Fibroblast of peridontal ligament (primary cell): ENCODE measurements around the gene AARS1.
"Not testable (repeated sequence)": the region's sequence is repeated elsewhere in the genome, so short reads cannot be mapped to it uniquely, and the experiment has no call there.

Experiments used
- DNase-seq: peaks from one replicate; pipeline ENCODE4 v3.0.0-alpha.2; 2010; ENCODE audit errors: extremely low read depth

AARS1 gene

GRCh38 chr16:70289229-70290094 lies at the start of gene AARS1:
TSS of gene AARS1 (minus strand) at chr16:70289506. CDS start at chr16:70282763, 6,743 bp downstream.
- DNase-seq, result peak; percentile 100

- no peak for DNase-seq
These were observed 48.5 kb upstream of the AARS1 start for GRCh38 chr16:70337814-70338213.

GRCh38 chr16:70332728-70333127 lies 43.4 kb upstream of the AARS1 start:
- DNase-seq, result not testable (repeated sequence)

GRCh38 chr16:70331588-70332358 lies 42.5 kb upstream of the AARS1 start:
- peak; percentile 19 for DNase-seq

GRCh38 chr16:70331091-70331490 lies 41.8 kb upstream of the AARS1 start:
- no peak for DNase-seq

GRCh38 chr16:70324998-70325747 lies 35.9 kb upstream of the AARS1 start:
- no peak for DNase-seq

DNA sequence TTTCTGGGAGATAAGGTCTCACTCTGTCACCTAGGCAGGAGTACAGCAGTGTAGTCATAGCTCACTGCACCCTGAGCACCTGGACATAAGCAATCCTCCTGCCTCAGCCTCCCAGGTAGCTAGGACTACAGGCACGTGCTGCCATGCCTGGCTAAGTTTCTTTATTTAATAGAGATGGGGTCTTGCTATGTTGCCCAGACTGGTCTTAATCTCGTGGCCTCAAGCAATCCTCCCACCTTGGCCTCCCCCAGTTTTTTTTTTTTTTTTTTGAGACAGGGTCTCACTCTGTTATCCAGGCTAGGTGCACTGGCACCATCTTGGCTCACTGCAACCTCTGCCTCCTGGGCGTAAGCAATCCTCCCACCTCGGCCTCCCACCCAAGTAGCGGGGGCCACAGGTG lies 30.8 kb upstream of the AARS1 start:
- no peak for DNase-seq

- DNase-seq, result not testable (repeated sequence)
These were observed 18.4 kb upstream of the AARS1 start for GRCh38 chr16:70307726-70308125.

- DNase-seq, result no peak
These were observed 17.6 kb upstream of the AARS1 start for GRCh38 chr16:70306880-70307279.

DNA sequence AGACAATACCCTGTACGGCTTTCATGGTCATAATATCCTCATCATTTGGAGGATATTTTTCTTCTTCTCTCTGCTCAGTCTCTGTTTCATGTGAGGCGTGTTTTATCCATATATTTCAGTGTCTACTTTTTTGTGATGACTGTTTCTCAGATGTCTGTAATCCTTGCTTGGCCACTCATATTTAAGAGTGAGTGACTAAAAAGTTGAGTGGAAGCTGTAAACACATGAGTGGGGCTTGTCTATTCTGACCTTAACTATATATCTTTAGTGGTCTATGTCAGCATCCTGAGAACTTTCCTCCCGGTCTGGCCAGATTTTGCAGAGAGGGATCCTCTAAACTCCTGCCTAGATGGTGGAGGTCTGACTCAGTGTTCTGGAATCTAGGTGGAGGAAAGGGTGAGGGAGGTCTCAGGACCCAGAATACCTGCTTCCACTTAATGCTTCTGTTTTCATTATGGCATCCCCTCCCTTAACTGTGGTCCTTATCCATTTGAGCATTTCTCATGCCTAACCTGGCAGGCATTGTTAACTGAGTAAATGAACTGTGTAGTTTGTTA lies 15.7 kb upstream of the AARS1 start:
- no peak for DNase-seq

DNA sequence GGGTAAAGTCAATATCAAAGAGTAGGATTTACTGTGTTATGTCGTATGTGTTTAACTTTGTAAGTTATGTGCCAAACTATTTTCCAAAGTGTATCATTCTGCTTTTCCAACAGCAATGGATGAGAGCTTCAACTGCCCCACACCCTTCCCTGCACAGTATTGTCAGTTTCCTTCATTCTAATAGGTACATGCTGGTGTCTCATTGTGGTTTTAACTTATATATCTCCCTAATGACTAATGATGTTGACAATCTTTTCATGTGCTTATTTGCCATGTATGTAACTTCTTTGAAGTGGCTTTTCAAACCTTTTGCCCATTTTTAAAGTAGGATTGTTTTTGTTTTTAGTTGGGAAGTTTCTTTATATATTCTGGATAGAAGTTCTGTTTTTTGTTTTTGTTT lies 13.4 kb upstream of the AARS1 start:
- DNase-seq, result no peak

DNA sequence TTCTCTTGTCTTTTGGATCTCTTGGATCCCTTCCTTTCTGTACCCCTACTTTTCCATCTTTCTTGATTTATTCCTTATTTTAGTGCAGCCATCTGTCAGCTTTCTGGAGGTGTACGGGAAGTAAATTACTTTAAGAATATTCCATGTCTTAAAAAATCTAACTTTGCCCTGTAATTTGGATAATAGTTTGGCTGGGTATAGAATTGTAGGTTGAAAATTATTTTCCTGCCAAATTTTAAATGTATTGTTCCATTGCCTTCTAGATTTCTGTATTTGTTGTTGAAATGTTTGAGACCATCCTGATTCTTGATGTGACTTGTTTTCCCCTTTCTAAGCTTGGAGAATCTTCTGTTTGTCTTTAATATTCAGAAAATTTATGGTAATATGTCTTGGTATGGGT lies 11.8 kb upstream of the AARS1 start:
- DNase-seq, result no peak

GRCh38 chr16:70298988-70299938 lies 10.0 kb upstream of the AARS1 start, which contains the start of gene DDX19B:
TSS of gene DDX19B (plus strand) at chr16:70299186. CDS start at chr16:70299298, 112 bp downstream.
- DNase-seq, result peak; percentile 69

DNA sequence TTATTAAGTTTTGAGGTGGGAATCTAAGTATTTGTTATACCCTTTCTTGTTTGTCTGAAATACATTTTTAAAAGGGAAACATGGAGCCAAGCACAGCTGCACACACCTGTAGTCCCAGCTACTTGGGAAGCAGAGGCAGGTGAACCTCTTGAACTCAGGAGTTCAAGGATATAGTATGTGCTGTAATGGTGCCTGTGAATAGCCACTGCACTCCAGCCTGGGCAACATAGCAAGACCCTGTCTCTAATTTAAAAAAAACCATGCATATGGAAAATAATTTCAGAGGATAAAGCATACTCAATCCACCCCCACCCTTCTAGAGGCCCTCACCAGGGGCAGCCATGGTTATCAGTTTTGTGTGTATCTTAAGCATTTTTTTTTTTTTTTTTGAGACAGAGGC lies 6.3 kb upstream of the AARS1 start:
- DNase-seq, result no peak

GRCh38 chr16:70294385-70295025 lies 5.2 kb upstream of the AARS1 start:
- no peak for DNase-seq

DNA sequence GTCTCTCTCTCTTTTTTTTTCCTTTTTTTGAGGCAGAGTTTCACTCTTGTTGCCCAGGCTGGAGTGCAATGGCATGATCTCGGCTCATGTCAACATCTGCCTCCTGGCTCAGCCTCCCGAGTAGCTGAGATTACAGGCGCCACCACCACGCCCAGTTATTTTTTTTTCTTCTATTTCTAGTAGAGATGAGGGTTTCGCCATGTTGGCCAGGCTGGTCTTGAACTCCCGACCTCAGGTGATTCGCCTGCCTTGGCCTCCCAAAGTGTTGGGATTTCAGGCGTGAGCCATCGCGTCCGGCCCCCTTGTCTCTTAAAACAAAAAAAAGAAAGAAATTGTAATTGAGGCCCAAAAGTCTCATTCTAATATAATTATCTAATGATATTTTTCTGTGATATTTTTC lies 2.8 kb upstream of the AARS1 start:
- DNase-seq, result not testable (repeated sequence)

DNA sequence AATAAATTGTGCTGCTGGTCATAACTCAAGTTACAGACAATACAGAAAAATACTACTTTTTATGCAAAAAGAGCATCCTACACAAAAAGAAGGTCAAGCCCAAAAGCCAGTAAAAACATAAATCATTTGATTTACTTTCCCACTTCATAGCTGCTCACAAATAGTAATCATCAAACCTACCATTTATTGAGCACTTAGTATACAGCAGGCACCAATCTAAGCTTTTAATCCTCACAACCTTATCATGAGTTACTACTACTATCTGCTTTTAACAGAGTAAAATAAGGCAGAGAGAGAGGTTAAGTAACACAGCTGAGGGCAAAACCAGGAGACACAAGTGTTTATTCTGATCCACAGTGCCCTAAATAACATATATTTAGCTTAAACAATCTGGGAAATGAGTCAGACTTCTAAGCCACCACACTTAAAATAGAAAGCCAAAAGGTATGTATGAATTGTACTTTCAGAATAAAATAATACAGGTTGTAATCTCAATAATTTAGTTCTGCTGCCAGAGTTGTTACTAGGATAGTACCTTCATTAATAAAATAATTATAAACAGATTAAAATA lies 1.7 kb upstream of the AARS1 start:
- peak; percentile 14 for DNase-seq

- DNase-seq, result not testable (repeated sequence)
These were observed 1.9 kb downstream of the AARS1 start for GRCh38 chr16:70287304-70287971.

GRCh38 chr16:70276392-70276791 lies 12.9 kb downstream of the AARS1 start:
- no peak for DNase-seq
